Astrocyte (in vitro differentiated cells and primary cell): ENCODE measurements around the gene AARS2.

ENCODE experiments used
- EZH2 ChIP-seq: IDR thresholded peaks from 2 replicates; pipeline ENCODE4 v1.6.1; 2012; ENCODE audit warnings: mild to moderate bottlenecking, low read length, inconsistent platforms; ENCODE audit not compliant: insufficient read depth
- TF ChIP-seq, protein P1 (sequence below): IDR thresholded peaks from 2 replicates; pipeline ENCODE4 v1.5.1; 2011; ENCODE audit warnings: low read depth, mild to moderate bottlenecking, inconsistent platforms, low read length, moderate library complexity; ENCODE audit not compliant: insufficient read depth

DNA sequence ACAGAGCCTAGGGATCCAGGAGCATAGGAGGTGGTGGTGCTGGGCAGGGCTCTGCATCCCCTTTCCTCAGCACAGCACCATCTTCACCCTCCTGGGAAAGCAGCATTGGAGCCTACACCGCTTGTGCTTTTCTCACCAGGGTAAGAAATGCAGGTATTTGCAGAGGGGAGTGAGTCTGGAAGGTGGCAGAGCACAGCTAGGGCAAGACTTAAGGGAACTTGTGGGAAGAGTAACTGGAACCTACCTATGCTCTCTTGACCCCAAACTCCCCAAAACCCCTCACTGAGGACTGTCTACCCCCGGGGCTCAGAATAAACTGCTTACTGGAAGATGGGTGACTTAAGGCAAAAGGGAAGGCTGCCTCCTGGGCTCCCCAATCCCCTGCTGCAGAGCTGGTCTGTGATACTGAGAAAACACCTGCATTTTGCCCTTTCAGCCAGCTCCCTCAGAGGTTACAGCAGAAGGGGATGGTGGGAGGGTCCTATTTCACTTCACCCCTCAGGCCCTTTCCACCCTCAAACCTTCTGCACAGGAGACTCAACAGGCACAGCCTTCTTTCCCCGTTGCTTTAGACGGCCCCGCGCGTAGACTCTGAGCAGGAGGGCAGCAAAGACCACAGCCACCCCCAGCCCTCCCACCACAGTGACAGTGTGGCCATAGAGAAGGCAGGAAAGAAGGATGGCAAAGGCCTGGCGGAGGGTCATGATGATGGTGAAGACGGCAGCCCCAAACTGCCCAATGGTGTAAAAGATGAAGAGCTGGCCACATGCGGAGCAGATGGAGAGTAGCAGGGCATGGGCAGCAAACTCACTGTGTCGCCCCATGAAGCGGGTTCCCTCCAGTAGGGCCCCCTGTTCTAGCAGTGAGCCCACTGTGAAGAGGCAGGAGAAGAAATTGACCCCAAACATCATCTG is 58.7 kb downstream of the AARS2 start:
- TF ChIP-seq, protein P1, sequence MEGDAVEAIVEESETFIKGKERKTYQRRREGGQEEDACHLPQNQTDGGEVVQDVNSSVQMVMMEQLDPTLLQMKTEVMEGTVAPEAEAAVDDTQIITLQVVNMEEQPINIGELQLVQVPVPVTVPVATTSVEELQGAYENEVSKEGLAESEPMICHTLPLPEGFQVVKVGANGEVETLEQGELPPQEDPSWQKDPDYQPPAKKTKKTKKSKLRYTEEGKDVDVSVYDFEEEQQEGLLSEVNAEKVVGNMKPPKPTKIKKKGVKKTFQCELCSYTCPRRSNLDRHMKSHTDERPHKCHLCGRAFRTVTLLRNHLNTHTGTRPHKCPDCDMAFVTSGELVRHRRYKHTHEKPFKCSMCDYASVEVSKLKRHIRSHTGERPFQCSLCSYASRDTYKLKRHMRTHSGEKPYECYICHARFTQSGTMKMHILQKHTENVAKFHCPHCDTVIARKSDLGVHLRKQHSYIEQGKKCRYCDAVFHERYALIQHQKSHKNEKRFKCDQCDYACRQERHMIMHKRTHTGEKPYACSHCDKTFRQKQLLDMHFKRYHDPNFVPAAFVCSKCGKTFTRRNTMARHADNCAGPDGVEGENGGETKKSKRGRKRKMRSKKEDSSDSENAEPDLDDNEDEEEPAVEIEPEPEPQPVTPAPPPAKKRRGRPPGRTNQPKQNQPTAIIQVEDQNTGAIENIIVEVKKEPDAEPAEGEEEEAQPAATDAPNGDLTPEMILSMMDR = no peak
- TF ChIP-seq EZH2 = no peak
